KOPT-K1 (cell line): Measurements from ENCODE around the gene FOXK2.

Source experiments
- H3K27ac ChIP-seq: fragments of 200-600 bp; sonication (generic); 2 replicates; pipeline ENCODE4 v1.5.1; 2016; ENCODE audit warnings: antibody characterized with exemption, mild to moderate bottlenecking, low read depth, low read length; ENCODE audit not compliant: poor library complexity, severe bottlenecking
- H3K36me3 ChIP-seq: fragments of 200-600 bp; sonication (generic); 2 replicates; pipeline ENCODE4 v1.5.1; 2017; ENCODE audit warnings: antibody characterized with exemption, mild to moderate bottlenecking, low read length, moderate library complexity; ENCODE audit not compliant: insufficient read depth
- H3K9me3 ChIP-seq: fragments of 200-600 bp; sonication (generic); 2 replicates; pipeline ENCODE4 v1.5.1; 2017; ENCODE audit warnings: antibody characterized with exemption, low read length, mild to moderate bottlenecking; ENCODE audit not compliant: insufficient read depth, poor library complexity, severe bottlenecking

The FOXK2 gene

DNA sequence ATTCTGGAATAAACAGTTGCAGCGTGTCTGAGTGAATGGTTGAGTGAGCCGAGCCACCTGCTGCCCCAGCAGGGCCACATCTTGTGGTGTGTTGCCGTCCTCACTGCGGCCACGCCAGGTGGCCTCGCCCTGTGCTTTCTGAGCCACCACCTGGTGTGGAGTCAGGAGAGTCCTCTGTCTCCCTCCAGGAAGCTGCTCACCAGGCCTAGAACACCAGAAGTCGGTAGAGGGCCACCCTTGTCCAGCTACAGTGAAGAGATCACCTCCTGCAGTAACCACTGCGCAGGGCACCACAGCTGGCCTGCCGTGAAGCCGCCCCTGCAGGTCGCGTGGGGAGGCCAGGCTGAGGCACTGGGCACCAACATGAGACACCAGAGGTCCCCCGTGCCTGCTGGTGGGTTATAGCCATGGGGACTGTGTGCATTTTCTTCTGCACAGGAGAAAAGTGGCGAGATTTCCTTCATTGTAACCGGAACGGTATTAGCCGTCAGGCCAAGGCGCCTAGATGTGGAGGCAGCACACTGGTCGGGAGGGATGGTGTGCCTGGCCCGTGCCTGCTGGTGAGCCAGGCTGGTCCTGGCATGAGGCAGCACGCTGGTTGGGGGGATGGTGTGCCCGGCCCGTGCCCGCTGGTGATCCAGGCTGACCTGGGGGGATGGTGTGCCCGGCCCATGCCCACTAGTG is 28.9 kb upstream of the FOXK2 start:
- Histone ChIP-seq H3K36me3 (peaks cover 41% of the 10 kb centered on the region), H3K27ac (no peak overlapping the region)

DNA sequence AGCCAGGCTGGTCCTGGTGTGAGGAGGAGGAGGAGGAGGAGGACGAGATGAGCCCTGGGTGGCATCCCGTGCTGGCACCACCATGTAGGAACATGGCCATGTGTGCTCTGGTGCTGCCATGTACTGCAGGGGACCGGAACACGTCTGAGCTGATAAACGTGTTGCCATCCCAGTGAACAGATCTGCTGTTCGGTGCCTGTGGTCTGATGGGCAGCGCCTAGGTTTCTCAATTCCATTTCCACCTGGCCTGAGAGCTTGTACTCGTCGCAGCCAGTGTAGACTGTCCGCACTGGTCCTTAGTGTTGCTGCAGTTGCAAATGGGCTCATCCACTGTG is 28.4 kb upstream of the FOXK2 start:
- Histone ChIP-seq H3K36me3 (peaks cover 36% of the 10 kb centered on the region), H3K27ac (no peak overlapping the region), H3K9me3 (no peaks in the 10 kb centered on the region)

More for the DNA sequence above, 28.9 kb upstream of the FOXK2 start:
- H3K9me3 ChIP-seq, result no peaks in the 10 kb centered on the region

DNA sequence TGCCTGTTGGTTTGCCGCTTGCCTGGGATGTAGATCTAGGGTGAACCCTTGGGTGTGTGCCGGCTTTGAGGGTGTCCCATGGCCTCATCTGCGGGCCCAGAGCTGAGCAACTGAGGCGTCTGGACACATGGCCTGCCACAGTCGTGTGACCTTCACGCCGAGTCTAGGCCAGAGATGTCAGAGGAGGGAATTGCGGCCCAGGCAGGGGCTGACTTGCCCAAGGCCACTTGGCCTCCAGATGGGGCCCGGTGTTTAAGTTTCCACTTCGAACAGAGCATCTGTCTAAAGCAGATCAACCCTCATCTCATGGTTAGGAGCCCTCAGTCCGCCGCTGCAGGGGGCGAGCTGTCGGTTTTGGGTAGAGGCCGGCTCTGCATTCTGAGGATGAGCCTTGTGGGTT is 28.0 kb upstream of the FOXK2 start:
- Histone ChIP-seq H3K36me3 (peaks cover 32% of the 10 kb centered on the region), H3K27ac (no peak overlapping the region), H3K9me3 (no peaks in the 10 kb centered on the region)

DNA sequence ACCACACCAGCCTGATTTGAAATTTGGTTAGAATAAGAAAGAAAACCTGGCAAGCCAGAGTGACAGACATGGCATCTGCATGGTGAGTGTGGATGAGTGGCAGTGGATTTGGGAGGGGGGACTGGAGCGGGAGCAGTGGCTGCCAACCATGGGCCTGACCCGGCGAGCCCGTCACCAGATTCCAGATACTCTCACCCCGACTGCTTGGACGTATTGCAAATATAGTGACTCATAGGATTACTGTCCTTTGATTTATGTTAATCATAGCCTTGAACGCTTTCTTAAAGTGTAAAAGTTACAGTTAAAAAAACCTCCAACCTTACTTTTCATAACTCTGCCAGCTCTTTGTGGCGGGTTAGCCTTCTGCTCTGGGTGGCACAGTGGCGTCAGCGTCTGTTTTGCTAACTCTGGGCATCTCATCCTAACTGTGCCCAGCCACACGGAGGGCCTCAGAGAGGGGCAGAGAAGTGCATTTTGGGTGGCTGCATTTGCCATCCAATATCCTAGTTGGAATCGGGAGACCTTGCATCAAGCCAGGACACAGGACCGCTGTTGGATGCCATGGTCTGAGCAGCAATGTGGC is 26.8 kb upstream of the FOXK2 start:
- H3K36me3 ChIP-seq, result peaks cover 20% of the 10 kb centered on the region
- no peaks in the 10 kb centered on the region for H3K9me3 ChIP-seq
- H3K27ac ChIP-seq, result no peak overlapping the region

DNA sequence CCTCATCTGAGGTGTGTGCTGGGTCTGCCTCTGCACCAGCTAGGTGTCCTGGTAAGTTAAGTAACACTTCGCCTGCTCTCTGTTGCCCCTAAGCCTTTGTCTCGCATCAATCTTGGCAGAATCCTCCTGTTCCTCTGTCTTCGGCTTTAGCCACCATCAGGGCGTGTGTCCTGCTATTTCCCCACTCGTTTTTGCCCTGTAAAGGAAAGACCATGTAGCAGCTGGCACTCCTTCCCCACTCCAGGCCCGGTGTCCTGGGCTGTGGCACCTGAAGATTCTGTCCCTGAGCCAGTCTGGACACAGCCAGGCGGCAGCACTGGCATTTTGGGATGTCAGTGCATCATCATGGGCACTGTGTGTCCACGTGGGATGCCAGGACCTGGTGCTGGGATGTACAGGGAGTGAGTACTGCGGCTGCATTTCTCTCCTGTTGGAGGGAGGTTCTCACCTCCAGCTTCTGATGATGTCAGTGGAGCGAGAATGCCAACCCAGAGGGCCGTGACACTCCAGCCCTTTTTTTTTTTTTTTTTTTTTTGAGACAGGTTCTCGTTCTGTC is 26.2 kb upstream of the FOXK2 start:
- Histone ChIP-seq H3K27ac (no peak overlapping the region), H3K9me3 (no peaks in the 10 kb centered on the region), H3K36me3 (peaks cover 15% of the 10 kb centered on the region)

DNA sequence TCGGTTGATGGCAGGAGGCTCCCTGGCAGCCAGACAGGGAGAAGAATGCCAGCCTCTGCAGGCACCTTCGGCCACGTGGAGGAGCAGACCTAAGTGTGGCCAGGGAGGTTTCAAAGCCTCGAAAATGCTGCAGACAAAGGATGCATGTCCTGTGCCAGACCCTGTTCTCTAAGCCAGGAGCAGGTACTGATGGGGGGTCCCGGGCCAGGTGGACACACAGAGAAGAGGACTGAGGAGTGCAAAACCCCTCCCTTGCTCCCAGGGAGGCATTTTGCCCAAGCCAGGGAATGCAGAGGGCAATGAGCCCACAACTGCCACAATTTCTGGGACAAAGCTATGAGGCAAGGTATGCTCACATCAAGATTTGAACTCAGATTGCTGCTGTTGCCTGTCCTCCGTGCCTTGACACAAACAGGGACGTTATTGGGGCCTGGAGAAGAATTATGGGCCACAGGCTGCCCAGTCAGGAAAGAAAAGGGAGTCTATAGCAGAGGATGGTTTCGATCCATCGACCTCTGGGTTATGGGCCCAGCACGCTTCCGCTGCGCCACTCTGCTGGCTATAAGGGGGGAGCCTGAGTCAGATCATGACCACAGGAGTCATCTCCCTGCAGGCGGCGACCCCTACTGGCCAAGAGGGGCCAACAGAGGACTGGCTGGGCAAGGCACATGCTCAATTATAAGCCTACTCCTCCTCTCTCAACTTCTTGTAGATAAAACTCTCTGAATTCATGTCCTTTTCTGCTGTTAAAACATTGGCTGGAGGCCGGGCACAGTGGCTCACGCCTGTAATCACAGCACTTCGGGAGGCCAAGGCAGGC is 25.1 kb upstream of the FOXK2 start:
- no peak overlapping the region for H3K27ac ChIP-seq
- peaks cover 3% of the 10 kb centered on the region for H3K36me3 ChIP-seq
- H3K9me3 ChIP-seq, result no peaks in the 10 kb centered on the region

DNA sequence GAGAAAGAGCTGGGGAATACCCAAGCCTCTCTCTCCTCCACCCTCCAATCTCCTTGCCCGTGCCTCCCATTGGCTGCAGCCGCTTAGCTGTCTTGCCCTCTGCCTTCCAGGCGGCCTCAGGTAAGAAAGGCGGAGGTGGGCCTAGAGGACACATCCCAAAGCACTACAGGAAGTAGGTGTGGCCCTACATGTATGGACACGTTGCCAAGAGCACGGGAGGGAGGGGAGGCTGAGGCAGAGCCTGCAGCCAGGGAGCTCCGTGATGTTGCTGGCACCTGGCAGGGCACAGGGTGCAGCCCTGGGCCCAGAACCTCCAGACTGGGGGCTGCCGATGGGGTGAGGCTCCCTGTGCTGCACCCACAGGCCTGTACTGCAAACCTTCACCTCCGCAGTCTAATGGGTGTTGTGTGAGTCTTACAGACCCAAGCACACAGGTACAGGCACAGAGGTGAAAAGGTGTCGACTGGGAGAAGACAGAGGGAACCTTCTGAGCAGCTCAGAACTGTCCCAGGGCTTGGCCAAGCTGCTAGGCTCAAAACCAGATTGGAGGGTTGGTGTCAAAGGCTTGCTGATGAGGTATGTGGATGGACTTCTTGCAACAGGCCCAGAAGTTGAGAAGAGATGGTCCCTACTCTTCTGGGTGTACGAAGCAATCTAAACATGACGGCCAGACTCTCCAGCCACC is 23.5 kb upstream of the FOXK2 start:
- H3K9me3 ChIP-seq, result no peaks in the 10 kb centered on the region
- H3K27ac ChIP-seq, result no peak overlapping the region
- H3K36me3 ChIP-seq, result no peaks in the 10 kb centered on the region

DNA sequence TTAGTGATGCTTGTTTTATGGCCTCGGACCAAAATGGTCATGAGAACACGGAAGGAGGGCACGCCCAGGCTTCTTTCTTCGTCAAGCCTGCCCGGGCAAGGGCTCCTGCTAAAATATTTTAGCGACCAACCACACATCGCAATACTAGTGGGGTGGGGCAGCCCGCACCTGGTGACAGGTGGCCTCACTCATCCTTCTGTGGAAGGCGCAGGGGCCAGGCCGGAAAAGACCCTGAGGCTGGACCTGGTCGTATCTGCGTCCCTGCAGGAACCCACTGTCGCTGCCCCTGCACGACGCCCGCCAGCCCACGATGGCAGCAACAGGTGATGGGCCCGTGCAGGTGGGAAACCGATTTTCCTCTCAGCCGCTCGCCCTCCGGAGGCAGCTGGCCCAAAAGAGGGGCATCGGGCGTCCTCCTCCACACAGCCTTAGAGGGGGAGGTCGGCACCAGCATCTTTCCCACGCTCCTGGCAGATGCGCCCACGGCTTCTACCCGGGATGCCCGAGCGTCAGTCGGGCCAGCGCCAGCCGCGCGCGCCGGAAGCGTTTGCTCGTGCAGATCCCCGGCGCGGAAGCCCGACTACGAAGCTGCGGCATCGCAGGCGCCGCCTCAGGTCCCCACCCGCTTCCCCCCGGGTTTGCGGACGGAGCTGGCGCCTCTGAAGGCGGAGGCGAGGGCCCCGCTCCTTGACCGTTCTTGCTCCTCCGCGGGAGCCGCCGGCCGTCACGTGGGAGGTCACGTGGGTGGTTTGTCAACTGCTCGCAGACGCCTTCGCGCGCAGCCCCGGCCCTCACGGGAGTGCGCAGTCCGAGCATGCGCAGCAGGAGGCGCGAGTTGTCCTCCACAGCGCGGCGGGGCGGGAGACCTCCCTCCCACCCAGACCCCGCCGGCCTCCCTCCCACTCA is 22.8 kb upstream of the FOXK2 start:
- no peaks in the 10 kb centered on the region for H3K9me3 ChIP-seq
- H3K36me3 ChIP-seq, result no peaks in the 10 kb centered on the region
- H3K27ac ChIP-seq, result peak overlapping the region; percentile 78

DNA sequence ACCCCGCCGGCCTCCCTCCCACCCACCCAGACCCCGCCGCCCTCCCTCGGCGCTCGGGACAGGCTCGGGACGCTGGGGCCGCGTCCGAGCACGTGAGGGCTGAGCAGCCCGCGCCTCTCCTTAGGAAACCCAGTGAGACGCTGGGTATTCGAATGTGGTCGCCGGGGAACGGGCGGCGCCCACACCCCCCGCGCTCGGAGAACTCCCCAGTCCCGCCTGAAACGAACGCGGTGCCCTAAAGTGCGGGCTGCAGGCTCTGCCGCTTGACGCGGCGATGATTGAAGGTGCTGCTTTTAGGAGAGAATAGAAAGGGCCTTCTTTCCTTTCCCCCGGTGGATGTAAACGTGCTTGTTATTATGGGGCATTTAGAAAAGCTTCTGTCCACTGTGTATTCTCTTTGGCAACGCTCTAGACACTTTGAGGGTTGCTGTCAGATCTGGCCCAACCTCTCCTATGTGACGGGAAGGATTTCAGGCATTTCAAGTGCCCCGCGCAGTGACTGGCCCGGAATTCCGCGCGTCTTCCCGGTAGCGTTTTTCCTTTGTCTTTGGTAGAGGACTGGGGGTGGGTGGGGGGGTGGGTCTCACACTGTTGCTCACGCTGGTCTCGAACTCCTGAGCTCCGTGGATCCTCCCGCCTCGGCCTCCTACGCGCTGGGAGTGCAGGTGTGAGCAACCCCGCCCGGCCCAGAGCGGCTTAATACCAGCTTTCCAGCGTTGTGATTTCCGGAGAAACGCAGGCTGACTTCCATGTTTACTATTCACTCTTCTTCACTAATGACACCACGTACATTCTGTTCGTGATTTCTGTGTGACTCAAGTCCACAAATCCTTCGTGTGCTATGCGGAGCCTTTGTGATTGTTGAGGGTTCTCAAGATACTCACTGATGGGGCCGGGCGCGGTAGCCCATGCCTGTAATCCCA is 21.8 kb upstream of the FOXK2 start:
- H3K9me3 ChIP-seq, result no peaks in the 10 kb centered on the region
- peak overlapping the region; percentile 64 for H3K27ac ChIP-seq
- no peaks in the 10 kb centered on the region for H3K36me3 ChIP-seq

DNA sequence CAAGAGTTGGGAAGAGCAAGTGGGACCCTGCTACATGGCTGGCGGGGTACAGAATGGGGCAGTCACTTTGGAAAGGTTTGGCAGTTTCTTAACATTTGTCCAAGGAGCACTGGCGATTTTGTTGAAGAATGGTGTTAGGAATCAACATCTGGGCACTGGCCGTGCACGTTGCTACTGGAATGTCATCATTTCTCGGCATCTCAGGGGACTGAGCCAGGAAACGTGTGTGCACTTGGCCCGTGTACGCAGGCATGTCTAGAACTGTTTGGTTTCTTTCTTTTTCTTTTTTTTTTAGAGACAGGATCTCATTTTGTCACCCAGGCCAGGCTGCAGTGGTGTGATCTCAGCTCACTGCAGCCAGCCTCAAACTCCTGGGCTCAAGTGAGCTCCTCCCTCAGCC is 17.3 kb upstream of the FOXK2 start:
- H3K36me3 ChIP-seq, result no peaks in the 10 kb centered on the region
- no peaks in the 10 kb centered on the region for H3K9me3 ChIP-seq
- H3K27ac ChIP-seq, result no peak overlapping the region

DNA sequence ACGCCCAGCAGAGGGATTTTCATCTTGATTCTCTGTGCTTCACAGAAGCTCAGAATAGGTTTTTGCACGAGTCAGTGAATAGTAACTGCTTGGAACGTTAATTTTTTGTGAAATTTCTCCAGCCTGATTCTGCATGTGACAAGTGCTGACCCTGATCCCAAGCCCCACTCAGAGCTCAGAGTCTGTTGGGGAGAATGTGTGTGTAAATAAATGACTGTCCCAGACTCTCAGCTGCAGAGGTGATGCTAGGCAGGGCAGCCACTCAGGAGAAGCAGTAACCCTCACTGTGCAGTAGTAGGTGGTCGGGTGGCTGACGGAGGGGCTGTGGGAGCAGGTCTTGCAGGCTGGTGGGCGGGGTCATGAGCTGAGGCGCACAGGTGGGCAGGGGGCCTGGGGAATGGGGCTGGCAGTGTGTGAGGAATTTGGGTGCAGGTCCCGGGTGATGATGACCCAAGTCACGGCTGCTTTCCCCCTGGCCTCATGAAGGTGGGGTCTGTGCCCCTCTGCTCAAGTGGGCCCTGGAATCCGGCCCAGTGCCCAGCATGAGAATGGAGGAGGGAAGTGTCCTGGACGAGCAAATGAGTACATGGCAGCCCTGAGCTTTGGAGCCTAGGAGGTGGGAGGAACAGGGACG is 16.3 kb upstream of the FOXK2 start:
- H3K36me3 ChIP-seq, result no peaks in the 10 kb centered on the region
- no peak overlapping the region for H3K27ac ChIP-seq
- H3K9me3 ChIP-seq, result no peaks in the 10 kb centered on the region

DNA sequence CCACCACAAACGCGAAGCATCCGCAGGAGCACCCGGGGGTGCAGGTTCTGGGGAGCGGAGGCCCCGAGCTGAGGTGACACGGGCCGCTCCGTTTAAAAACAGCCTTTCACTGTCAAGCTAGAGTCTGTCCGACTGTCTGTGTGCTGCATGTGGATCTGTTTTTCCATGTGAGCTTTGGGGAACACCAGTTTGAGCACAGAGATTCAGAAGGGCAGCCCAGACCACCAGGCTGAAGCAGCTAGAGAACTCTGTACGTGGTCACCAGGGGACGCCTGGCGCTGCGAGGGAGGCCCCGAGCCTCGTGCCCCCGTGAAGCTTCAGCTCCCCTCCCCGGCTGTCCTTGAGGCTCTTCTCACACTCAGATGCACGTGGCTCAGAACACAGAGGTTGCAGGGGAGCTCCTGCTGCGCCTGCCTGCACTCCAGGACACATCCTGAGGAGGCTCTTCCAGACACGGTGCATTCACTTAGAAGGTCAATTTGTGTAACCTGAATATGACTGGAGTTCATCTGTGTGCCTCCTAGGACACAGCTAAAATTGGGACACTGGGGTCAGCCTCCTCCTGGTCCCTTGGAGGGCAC is 15.7 kb upstream of the FOXK2 start:
- Histone ChIP-seq H3K27ac (no peak overlapping the region), H3K36me3 (no peaks in the 10 kb centered on the region), H3K9me3 (no peaks in the 10 kb centered on the region)

DNA sequence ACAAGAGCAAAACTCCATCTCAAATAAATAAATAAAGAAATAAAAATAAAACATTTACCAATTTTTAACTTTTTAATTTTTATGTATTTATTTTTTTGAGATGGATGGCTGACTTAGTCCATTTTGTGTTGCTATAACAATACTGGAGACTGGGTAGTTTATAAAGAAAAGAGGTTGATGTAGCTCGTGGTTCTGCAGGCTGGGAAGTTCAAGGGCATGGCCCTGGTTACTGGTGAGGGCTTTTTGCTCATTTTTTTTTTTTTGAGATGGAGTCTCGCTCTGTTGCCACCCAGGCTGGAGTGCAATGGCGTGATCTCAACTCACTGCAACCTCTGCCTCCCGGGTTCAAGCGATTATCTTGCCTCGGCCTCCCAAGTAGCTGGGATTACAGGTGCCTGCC is 14.2 kb upstream of the FOXK2 start:
- Histone ChIP-seq H3K9me3 (no peaks in the 10 kb centered on the region), H3K36me3 (no peaks in the 10 kb centered on the region), H3K27ac (no peak overlapping the region)
